ENCODE measurements around the gene ATG9B. TPM values are rescaled to one million over a fixed set of nuclear protein-coding genes. Genes with fewer than 3 reads are reported as not detected.

ATG9B gene
- total and polyA plus RNA-seq, 2 donors (not counting 3 experiments of a cell fraction or from before 2014, with no cell fraction given) = 0.04 TPM; not detected in 1

DNA sequence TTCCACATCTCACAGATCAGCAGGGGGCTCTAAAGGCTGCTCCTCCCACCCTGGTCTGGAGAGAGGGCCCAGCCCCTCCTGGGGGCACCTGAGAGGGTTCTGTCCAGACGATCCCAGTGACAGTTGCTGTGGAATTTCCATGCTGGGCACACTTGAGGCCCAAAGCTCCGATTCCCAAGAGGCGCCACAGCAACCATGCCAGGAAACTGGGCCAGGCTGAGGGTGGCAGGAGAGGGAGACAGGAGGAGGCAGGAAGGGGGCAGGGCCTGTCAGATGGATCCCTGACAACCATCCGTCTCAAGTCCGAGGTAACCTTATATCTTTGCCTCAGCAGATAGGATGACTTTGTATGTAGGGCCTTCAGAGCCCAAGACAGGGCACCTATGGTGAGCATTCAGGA, 37.7 kb downstream of the ATG9B start:
- Histone ChIP-seq H3K9ac (replicated peaks; ENCODE audit: extremely low read depth, insufficient read depth, low read length) (no peak overlapping the region), H3K36me3 (ENCODE audit: control insufficient read depth in 2 of 2, extremely low read depth in 1 of 2, insufficient read depth in 2 of 2, low read length in 2 of 2) (no peaks in the 10 kb centered on the region), H3K27ac (ENCODE audit: insufficient read depth, low read depth, low read length) (no peak overlapping the region), H3K27me3 (ENCODE audit: control insufficient read depth in 2 of 2, insufficient read depth in 2 of 2, low read length in 2 of 2) (peaks cover 10 to 14% of the 10 kb centered on the region in 2 experiments), H2AFZ (ENCODE audit: low read depth, low read length) (no peak overlapping the region), H3K79me2 (ENCODE audit: control insufficient read depth, insufficient read depth, low read length) (no peaks in the 10 kb centered on the region), H3K9me3 (replicated peaks; ENCODE audit: control insufficient read depth, insufficient read depth, low read length) (peaks cover 2% of the 10 kb centered on the region), H4K20me1 (replicated peaks; ENCODE audit: control insufficient read depth, extremely low read depth, insufficient read depth, low read length) (no peaks in the 10 kb centered on the region), H3K9me1 (replicated peaks; ENCODE audit: control insufficient read depth, extremely low read depth, insufficient read depth, low read length) (no peaks in the 10 kb centered on the region), H3K4me1 (ENCODE audit: control insufficient read depth, extremely low read depth, insufficient read depth, low read length) (peaks cover 13% of the 10 kb centered on the region), H3K4me3 (replicated peaks in 1 of 3; ENCODE audit: insufficient read depth in 1 of 3, low read depth in 1 of 3, low read length in 3 of 3) (no peak overlapping the region), H3K4me2 (ENCODE audit: insufficient read depth, low read length) (no peak overlapping the region)
- no peak for TF ChIP-seq JUN (IDR thresholded peaks at IDR 0.05; ENCODE audit: borderline replicate concordance, insufficient read depth, insufficient read length, low read depth)
- TF ChIP-seq FOS (IDR thresholded peaks at IDR 0.05; ENCODE audit: borderline replicate concordance, insufficient read depth, low read length) = no peak
- TF ChIP-seq, protein P1, sequence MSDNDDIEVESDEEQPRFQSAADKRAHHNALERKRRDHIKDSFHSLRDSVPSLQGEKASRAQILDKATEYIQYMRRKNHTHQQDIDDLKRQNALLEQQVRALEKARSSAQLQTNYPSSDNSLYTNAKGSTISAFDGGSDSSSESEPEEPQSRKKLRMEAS (IDR thresholded peaks at IDR 0.05; ENCODE audit: insufficient read depth, insufficient read length) = no peak
- no peak for TF ChIP-seq POLR2A (IDR thresholded peaks at IDR 0.05; ENCODE audit: low read depth, low read length)
- TF ChIP-seq EZH2 (IDR thresholded peaks at IDR 0.05; ENCODE audit: borderline replicate concordance, low read depth, low read length, severe bottlenecking) = no peak
- DNase-seq (ENCODE audit: low read depth, low spot score) = no peak
- intact Hi-C loops (cut with micrococcal nuclease) (loop anchor here (1.0 to 10.0 kb wide), 4 partner anchors 11 to 699 kb away; partner anchors contain the start of gene GIMAP4), dilution Hi-C loops (cut with MboI; ENCODE audit: extremely low pct_ligation_motif_present, low sequenced_read_pairs) (no loop called here)
- CTCF ChIA-PET = interaction anchor here (0.9 to 3.9 kb wide), 24 partner anchors 8 to 240 kb away, joined by 3 to 54 read pairs (median 6); partner anchors contain the start of gene ABCF2
- FAIRE-seq = no peak
- POLR2A ChIA-PET = interaction anchor here (0.7 kb wide), 1 partner anchor 126 kb away, joined by 8 read pairs; no protein-coding TSS in a partner anchor
- no TSS peak for BruUV-seq (replicated peaks)

DNA sequence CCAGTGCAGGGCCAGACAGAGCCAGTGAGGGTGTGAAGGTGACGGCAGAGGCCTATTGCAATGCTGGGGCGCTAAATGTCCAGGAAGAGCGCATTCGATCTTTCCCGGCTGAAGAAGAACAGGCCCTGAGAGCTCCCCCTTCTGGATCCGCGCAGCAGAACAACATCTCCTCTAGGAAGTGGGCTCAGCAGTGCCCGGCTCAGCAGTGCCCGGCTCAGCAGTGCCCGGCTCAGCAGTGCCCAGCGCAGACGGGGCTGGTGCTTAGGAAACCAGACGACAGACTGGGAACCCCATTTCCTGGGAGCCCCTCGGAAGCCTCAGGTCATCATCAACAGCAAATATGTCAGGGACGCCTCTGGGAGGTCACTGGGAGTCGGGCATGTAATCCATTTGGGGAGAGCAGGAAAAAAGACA, 38.2 kb downstream of the ATG9B start:
- H3K27ac ChIP-seq (ENCODE audit: insufficient read depth, low read depth, low read length) = no peak overlapping the region
- no peaks in the 10 kb centered on the region for H4K20me1 ChIP-seq (replicated peaks; ENCODE audit: control insufficient read depth, extremely low read depth, insufficient read depth, low read length)
- no peaks in the 10 kb centered on the region for H3K36me3 ChIP-seq (ENCODE audit: control insufficient read depth in 2 of 2, extremely low read depth in 1 of 2, insufficient read depth in 2 of 2, low read length in 2 of 2)
- no peak overlapping the region for H3K9ac ChIP-seq (replicated peaks; ENCODE audit: extremely low read depth, insufficient read depth, low read length)
- TF ChIP-seq GATA2 (IDR thresholded peaks at IDR 0.05; ENCODE audit: insufficient read depth, insufficient read length, low read depth, low read length) = no peak
- TF ChIP-seq, protein P2, sequence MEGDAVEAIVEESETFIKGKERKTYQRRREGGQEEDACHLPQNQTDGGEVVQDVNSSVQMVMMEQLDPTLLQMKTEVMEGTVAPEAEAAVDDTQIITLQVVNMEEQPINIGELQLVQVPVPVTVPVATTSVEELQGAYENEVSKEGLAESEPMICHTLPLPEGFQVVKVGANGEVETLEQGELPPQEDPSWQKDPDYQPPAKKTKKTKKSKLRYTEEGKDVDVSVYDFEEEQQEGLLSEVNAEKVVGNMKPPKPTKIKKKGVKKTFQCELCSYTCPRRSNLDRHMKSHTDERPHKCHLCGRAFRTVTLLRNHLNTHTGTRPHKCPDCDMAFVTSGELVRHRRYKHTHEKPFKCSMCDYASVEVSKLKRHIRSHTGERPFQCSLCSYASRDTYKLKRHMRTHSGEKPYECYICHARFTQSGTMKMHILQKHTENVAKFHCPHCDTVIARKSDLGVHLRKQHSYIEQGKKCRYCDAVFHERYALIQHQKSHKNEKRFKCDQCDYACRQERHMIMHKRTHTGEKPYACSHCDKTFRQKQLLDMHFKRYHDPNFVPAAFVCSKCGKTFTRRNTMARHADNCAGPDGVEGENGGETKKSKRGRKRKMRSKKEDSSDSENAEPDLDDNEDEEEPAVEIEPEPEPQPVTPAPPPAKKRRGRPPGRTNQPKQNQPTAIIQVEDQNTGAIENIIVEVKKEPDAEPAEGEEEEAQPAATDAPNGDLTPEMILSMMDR (IDR thresholded peaks at IDR 0.05; ENCODE audit: extremely low read depth in 1 of 2, insufficient read depth in 1 of 2, low read depth in 1 of 2, low read length in 2 of 2) = peak; percentile 65 to 88
- DNase-seq (ENCODE audit: low read depth, low spot score) = peak; percentile 57
- H3K79me2 ChIP-seq (ENCODE audit: control insufficient read depth, insufficient read depth, low read length) = no peaks in the 10 kb centered on the region
- no peaks in the 10 kb centered on the region for H3K9me1 ChIP-seq (replicated peaks; ENCODE audit: control insufficient read depth, extremely low read depth, insufficient read depth, low read length)
- no TSS peak for BruUV-seq (replicated peaks)
- peaks cover 14 to 19% of the 10 kb centered on the region in 2 experiments for H3K27me3 ChIP-seq (ENCODE audit: control insufficient read depth in 2 of 2, insufficient read depth in 2 of 2, low read length in 2 of 2)
- POLR2A ChIA-PET = no interaction called here
- CTCF ChIA-PET = interaction anchor here (0.7 to 3.9 kb wide), 26 partner anchors 8 to 241 kb away, joined by 3 to 54 read pairs (median 4); partner anchors contain the start of gene ABCF2
- FAIRE-seq = peak; percentile 86
- no peak overlapping the region for H2AFZ ChIP-seq (ENCODE audit: low read depth, low read length)
- intact Hi-C loops (cut with micrococcal nuclease) (loop anchor here (1.0 to 10.0 kb wide), 4 partner anchors 11 to 699 kb away; partner anchors contain the start of gene GIMAP4), dilution Hi-C loops (cut with MboI; ENCODE audit: extremely low pct_ligation_motif_present, low sequenced_read_pairs) (no loop called here)
- no peak overlapping the region for H3K4me3 ChIP-seq (replicated peaks in 1 of 3; ENCODE audit: insufficient read depth in 1 of 3, low read depth in 1 of 3, low read length in 3 of 3)
- H3K4me1 ChIP-seq (ENCODE audit: control insufficient read depth, extremely low read depth, insufficient read depth, low read length) = peaks cover 13% of the 10 kb centered on the region
- no peak overlapping the region for H3K4me2 ChIP-seq (ENCODE audit: insufficient read depth, low read length)
- H3K9me3 ChIP-seq (replicated peaks; ENCODE audit: control insufficient read depth, insufficient read depth, low read length) = no peaks in the 10 kb centered on the region
